ENCODE measurements around the gene MYH7B. TPM values are rescaled to one million over a fixed set of nuclear protein-coding genes. Genes with fewer than 3 reads are reported as not detected.

MYH7B gene
- 1 to 10 TPM in 1 of 3 donors, under 1 TPM in 2; 0.76 to 1.9 (median 0.99) TPM for total RNA-seq
- long read RNA-seq, donor 1, partial matches to known transcripts = 0 of 2 reads
- long read RNA-seq, donor 1, other reads (novel, unspliced or antisense) = 2 of 2 reads
- long read RNA-seq, donor 2 = 0 reads

- Histone ChIP-seq H3K36me3 (ENCODE audit: low read depth) (no peaks in the 10 kb centered on the region), H3K4me3 (peak within 1 kb of the TSS; percentile 37), H3K9me3 (no peaks in the 10 kb centered on the region), H3K4me1 (ENCODE audit: low read depth) (peaks cover 22% of the 10 kb centered on the region)
- DNase-seq (peak; percentile 97 to 100 (median 99)), ATAC-seq (peak; percentile 92)
- intact Hi-C loops (cut with DNase I, micrococcal nuclease) = loop anchor here in 1 of 2 donors (2.0 kb wide), 1 partner anchor 81 kb away; no protein-coding TSS in a partner anchor
- TF ChIP-seq CTCF (IDR thresholded peaks at IDR 0.05) = peak; percentile 12
Measured at GRCh38 chr20:34955231-34956040, at the start of gene MYH7B, which contains the start of gene GSS. Gene MYH7B (plus strand): TSS chr20:34955868. CDS start chr20:34978006, 22,138 bp downstream. Gene GSS (minus strand): TSS chr20:34955806. CDS start chr20:34951852, 3,954 bp downstream.

DNA sequence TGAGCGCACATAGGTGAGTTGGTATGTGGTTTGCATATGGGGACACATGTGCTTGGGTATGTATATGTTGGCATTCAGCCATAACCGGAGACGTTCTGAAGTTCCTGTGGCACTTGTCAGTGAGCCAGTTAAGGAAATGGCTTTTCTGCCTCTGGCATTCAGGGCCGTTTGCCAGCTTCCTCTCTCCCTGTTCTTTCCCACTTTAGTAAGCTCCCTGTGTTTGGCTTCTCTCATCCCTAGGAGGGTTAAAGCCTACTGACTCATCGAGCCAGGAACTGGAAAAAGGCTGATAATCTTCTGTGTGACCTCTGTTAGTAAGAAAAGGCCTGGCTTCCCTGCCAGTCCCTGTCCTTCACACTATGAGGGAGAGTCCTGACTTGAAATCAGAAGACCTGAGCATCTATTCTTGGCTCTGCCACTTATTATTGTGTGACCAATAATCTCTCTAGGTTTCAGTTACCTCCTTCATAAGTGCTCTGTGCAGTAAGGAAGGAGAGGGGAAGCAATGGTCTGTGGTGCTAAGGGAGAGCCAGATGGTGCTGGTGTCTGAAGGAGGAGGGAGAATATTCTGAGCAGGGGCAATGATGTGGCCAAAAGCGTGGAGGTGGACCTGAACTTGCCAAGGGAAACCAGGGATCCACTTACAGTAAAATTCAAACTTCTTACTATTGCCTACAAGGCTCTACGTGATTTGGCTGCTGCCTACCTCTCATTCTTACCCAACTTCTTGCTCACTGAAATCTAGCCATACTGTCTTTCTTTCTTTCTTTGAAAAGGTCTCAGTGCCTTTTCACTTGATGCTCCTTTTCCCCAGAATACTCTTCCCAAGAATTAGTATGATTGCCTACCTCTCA, 47.8 kb upstream of the MYH7B start:
- peak in 2 of 3 donors; percentile 62 to 76 for DNase-seq
- Histone ChIP-seq H3K4me1 (ENCODE audit: low read depth) (peaks cover 41% of the 10 kb centered on the region), H3K4me3 (no peak overlapping the region), H3K9me3 (no peaks in the 10 kb centered on the region), H3K36me3 (ENCODE audit: low read depth) (no peaks in the 10 kb centered on the region)
- intact Hi-C loops (cut with DNase I, micrococcal nuclease) = no loop called here
- peak; percentile 88 for ATAC-seq
- TF ChIP-seq CTCF (IDR thresholded peaks at IDR 0.05) = no peak

- ATAC-seq (no peak), DNase-seq (peak in 1 of 3 donors; percentile 28)
- Histone ChIP-seq H3K4me3 (no peak overlapping the region), H3K4me1 (ENCODE audit: low read depth) (peaks cover 34% of the 10 kb centered on the region), H3K9me3 (no peaks in the 10 kb centered on the region), H3K36me3 (ENCODE audit: low read depth) (no peaks in the 10 kb centered on the region)
- no peak for TF ChIP-seq CTCF (IDR thresholded peaks at IDR 0.05)
- intact Hi-C loops (cut with DNase I, micrococcal nuclease) = no loop called here
Measured at GRCh38 chr20:34915131-34915530, 40.5 kb upstream of the MYH7B start.

DNA sequence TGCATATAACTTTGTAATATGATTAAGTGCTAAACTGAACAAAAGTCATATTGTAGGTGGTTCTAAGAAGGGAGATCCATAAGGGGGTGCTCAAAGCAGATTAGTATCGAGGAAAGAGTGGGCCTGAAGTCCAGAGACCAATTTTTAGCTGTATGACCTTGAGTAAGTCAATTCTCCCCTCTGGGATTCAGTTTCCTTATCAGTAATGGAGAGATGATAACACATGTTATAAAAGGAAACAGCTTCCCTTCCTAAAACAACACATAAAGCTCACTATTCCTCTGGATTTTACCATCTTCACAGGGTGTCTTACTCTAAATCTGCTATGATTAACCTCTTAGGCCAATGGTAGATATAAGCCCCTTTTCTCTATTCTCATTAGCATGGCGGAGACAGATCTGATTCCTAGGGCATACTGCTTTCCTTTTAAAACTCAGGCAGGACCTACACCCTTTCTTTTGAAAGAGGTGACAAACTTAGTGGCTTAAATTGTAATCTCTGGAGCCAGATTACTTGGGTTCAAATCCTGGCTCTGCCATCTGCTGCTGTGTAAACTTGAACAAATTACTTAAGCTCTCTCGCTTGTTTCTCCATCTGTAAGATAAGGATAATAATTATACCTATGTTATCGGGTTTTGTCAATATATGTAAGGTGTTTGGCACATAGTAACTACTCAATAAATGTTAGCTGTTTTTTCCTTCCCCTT, 39.8 kb upstream of the MYH7B start:
- peak in 1 of 3 donors; percentile 53 for DNase-seq
- no peak overlapping the region for H3K4me3 ChIP-seq
- peaks cover 34% of the 10 kb centered on the region for H3K4me1 ChIP-seq (ENCODE audit: low read depth)
- no peak for TF ChIP-seq CTCF (IDR thresholded peaks at IDR 0.05)
- ATAC-seq = peak; percentile 50
- no peaks in the 10 kb centered on the region for H3K9me3 ChIP-seq
- intact Hi-C loops (cut with DNase I, micrococcal nuclease) = no loop called here
- no peaks in the 10 kb centered on the region for H3K36me3 ChIP-seq (ENCODE audit: low read depth)

Data from mucosa of descending colon (tissue), 3 donors.